HepG2 (cell line): ENCODE data around the gene JPH2. TPM values are rescaled to one million over a fixed set of nuclear protein-coding genes. Genes with fewer than 3 reads are reported as not detected.

Experiments used
- IRF2 ChIP-seq: IDR thresholded peaks from 2 replicates; pipeline ENCODE4 v1.6.1; 2018; ENCODE audit warnings: missing genetic modification reagents, missing compliant biosample characterization
- KLF16 ChIP-seq, 2 experiments: sonication (generic) in 1 of 2; formaldehyde crosslinking in 1 of 2; IDR thresholded peaks; 2 replicates each; pipeline versions ENCODE4 v1.6.1 to v1.8.0; 2016 to 2023; ENCODE audit warnings: missing genetic modification reagents in 2 of 2, missing compliant biosample characterization in 1 of 2
- NCOR1 ChIP-seq: fragments of 200-600 bp; sonication (generic); IDR thresholded peaks from 2 replicates; pipeline ENCODE4 v1.7.0; 2017; ENCODE audit warnings: antibody characterized with exemption, low read length, borderline replicate concordance
- NR2F1 ChIP-seq, 2 experiments: fragments of 450-650 bp in 1 of 2; formaldehyde crosslinking in 1 of 2; IDR thresholded peaks; 2 replicates each; pipeline versions ENCODE4 v1.5.0 to v1.6.1; 2016 to 2020; ENCODE audit warnings: mild to moderate bottlenecking in 1 of 2, missing compliant biosample characterization in 1 of 2, missing genetic modification reagents in 1 of 2, moderate library complexity in 1 of 2
- PHF20 ChIP-seq: sonication (generic); formaldehyde crosslinking; IDR thresholded peaks from 2 replicates; pipeline ENCODE4 v1.5.0; 2020; ENCODE audit warnings: mild to moderate bottlenecking, missing genetic modification reagents
- RARA ChIP-seq: IDR thresholded peaks from 2 replicates; pipeline ENCODE4 v1.6.1; 2016; ENCODE audit warnings: missing genetic modification reagents, missing compliant biosample characterization
- TRIM22 ChIP-seq: fragments of 450-650 bp; IDR thresholded peaks from 2 replicates; pipeline ENCODE4 v1.6.1; 2017
- ZNF17 ChIP-seq: sonication (generic); formaldehyde crosslinking; IDR thresholded peaks from 2 replicates; pipeline ENCODE4 v1.5.0; 2020; ENCODE audit warnings: mild to moderate bottlenecking, missing genetic modification reagents
- ZNF567 ChIP-seq: sonication (generic); formaldehyde crosslinking; IDR thresholded peaks from 2 replicates; pipeline ENCODE4 v1.8.1; 2023; ENCODE audit warnings: mild to moderate bottlenecking, missing genetic modification reagents, borderline replicate concordance
- ZNF850 ChIP-seq: sonication (generic); formaldehyde crosslinking; conservative IDR thresholded peaks from 2 replicates; pipeline ENCODE4 v1.9.0; 2021; ENCODE audit warnings: mild to moderate bottlenecking, missing genetic modification reagents
- ZSCAN21 ChIP-seq: sonication (generic); formaldehyde crosslinking; IDR thresholded peaks from 2 replicates; pipeline ENCODE4 v1.8.0; 2022; ENCODE audit warnings: mild to moderate bottlenecking, missing genetic modification reagents, moderate library complexity, borderline replicate concordance
- polyA plus RNA-seq, 8 experiments: library from polyadenylated mRNA; depleted of rRNA in 3 of 8; stranded (reverse) in 7 of 8; unstranded in 1 of 8; fragments of >200 nt; fragmentation: Illumina TruSeq in 4 of 8; extraction: Trizol in 4 of 8; gene quantifications; 2 replicates each; pipeline versions ENCODE4 v1.2.1 to v1.2.3, GENCODE V29; 2011 to 2016; ENCODE audit warnings: low read depth in 4 of 8, missing spikeins in 1 of 8, mixed read lengths in 1 of 8; ENCODE audit not compliant: insufficient read depth in 1 of 8
- total RNA-seq, 5 experiments: library from RNA; depleted of rRNA; stranded (reverse); fragments of >200 nt; fragmentation: Illumina TruSeq; extraction: Trizol; gene quantifications; 2 replicates each; pipeline ENCODE4 v1.2.3, GENCODE V29; 2016; ENCODE audit warnings: low read depth in 1 of 5
- TF ChIP-seq, protein P1 (sequence below): sonication (generic); formaldehyde crosslinking; IDR thresholded peaks from 2 replicates; pipeline ENCODE4 v1.5.0; 2020; ENCODE audit warnings: missing genetic modification reagents
- TF ChIP-seq, protein P2 (sequence below): sonication (generic); formaldehyde crosslinking; IDR thresholded peaks from 2 replicates; pipeline ENCODE4 v1.4.0; 2020; ENCODE audit warnings: mild to moderate bottlenecking, missing genetic modification reagents

Gene JPH2
- total and polyA plus RNA-seq, 2 of the 13 experiments (the other 11 are each of a cell fraction or from before 2014, with no cell fraction given), result 0.42 TPM; not detected in 1

DNA sequence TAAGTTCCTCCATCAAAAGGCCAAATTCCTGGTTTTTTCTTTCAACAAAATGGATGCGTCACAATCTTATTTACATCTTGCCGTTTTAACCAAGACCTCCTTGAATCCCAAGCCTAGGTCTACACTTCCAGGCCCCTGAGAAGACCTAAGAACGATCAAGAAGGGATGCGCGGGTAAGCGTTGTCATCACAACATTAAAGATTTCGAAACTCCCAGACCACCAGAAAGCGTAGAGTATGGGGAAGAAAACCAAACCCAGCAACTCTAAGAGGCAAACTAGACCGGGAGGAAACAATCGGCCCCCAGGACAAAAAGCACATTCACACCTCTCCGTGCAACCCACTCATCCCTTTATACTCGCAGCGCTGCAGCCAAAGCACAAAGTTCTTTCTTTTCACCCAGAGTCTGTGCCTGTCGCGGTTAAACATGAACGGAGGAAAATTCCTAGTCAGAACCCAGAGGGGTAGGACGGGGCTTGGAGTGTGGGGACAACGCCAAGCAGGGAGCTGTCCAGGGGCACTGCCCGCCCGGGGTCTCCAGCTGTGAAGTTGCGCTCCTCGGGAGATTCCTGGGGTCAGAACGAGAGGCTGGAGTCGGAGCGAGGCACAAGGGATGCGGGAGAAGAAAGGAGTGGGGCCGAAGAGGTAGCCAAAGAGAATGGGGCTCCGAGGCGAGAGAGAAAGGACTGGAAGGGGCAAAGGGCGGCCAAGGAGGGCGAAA is 22.9 kb upstream of the JPH2 start (continued):
- no peak for TF ChIP-seq TRIM22
- no peak for TF ChIP-seq RARA (CRISPR knock-in tag)
- peak; percentile 47; the same call in 1 of the 2 replicates for TF ChIP-seq IRF2 (CRISPR knock-in tag)
- TF ChIP-seq, protein P1, sequence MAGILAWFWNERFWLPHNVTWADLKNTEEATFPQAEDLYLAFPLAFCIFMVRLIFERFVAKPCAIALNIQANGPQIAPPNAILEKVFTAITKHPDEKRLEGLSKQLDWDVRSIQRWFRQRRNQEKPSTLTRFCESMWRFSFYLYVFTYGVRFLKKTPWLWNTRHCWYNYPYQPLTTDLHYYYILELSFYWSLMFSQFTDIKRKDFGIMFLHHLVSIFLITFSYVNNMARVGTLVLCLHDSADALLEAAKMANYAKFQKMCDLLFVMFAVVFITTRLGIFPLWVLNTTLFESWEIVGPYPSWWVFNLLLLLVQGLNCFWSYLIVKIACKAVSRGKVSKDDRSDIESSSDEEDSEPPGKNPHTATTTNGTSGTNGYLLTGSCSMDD, result no peak
- no peak; the same call in 1 of the 2 replicates for TF ChIP-seq ZSCAN21
- TF ChIP-seq ZNF17 (CRISPR knock-in tag), result peak; percentile 89; the same call in 1 of the 2 replicates
- TF ChIP-seq ZNF567 (CRISPR knock-in tag), result peak; percentile 52; the same call in 1 of the 2 replicates
- no peak for TF ChIP-seq NR2F1 (CRISPR knock-in tag; IDR thresholded peaks at IDR 0.05)
- TF ChIP-seq PHF20 (CRISPR knock-in tag), result no peak
- TF ChIP-seq NCOR1, result no peak
- TF ChIP-seq, protein P2, sequence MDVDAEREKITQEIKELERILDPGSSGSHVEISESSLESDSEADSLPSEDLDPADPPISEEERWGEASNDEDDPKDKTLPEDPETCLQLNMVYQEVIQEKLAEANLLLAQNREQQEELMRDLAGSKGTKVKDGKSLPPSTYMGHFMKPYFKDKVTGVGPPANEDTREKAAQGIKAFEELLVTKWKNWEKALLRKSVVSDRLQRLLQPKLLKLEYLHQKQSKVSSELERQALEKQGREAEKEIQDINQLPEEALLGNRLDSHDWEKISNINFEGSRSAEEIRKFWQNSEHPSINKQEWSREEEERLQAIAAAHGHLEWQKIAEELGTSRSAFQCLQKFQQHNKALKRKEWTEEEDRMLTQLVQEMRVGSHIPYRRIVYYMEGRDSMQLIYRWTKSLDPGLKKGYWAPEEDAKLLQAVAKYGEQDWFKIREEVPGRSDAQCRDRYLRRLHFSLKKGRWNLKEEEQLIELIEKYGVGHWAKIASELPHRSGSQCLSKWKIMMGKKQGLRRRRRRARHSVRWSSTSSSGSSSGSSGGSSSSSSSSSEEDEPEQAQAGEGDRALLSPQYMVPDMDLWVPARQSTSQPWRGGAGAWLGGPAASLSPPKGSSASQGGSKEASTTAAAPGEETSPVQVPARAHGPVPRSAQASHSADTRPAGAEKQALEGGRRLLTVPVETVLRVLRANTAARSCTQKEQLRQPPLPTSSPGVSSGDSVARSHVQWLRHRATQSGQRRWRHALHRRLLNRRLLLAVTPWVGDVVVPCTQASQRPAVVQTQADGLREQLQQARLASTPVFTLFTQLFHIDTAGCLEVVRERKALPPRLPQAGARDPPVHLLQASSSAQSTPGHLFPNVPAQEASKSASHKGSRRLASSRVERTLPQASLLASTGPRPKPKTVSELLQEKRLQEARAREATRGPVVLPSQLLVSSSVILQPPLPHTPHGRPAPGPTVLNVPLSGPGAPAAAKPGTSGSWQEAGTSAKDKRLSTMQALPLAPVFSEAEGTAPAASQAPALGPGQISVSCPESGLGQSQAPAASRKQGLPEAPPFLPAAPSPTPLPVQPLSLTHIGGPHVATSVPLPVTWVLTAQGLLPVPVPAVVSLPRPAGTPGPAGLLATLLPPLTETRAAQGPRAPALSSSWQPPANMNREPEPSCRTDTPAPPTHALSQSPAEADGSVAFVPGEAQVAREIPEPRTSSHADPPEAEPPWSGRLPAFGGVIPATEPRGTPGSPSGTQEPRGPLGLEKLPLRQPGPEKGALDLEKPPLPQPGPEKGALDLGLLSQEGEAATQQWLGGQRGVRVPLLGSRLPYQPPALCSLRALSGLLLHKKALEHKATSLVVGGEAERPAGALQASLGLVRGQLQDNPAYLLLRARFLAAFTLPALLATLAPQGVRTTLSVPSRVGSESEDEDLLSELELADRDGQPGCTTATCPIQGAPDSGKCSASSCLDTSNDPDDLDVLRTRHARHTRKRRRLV (CRISPR knock-in tag), result 0 out of 2 replicates have a peak, but pooled peaks have one; percentile 24
- 0 out of 4 replicates have a peak, but pooled peaks of 1 of the 2 experiments have one; percentile 1 for TF ChIP-seq KLF16 (CRISPR knock-in tag; IDR thresholded peaks at IDR 0.05)
- TF ChIP-seq ZNF850 (CRISPR knock-in tag), result no peak
